GOT3 (cell line): ENCODE results near the gene SUPT6H.
A peak's percentile ranks its signal among the peaks of the same experiment; 100 is the strongest.
"Not testable (repeated sequence)": the region's sequence is repeated elsewhere in the genome, so short reads cannot be mapped to it uniquely, and the experiment has no call there.

Experiments used
- DNase-seq: peaks from one replicate; lab custom pipeline; 2025; ENCODE audit warnings: mixed read lengths; lab: John Stamatoyannopoulos, UW

Gene SUPT6H

GRCh38 chr17:28719021-28719433 lies 57.0 kb downstream of the SUPT6H start:
- no peak for DNase-seq

GRCh38 chr17:28720247-28720996 lies 58.4 kb downstream of the SUPT6H start:
- DNase-seq: no peak

- DNase-seq: not testable (repeated sequence)
Measured at GRCh38 chr17:28720997-28721329, 59.0 kb downstream of the SUPT6H start.

- DNase-seq: no peak
Measured at GRCh38 chr17:28722417-28723158, 60.6 kb downstream of the SUPT6H start.

GRCh38 chr17:28723159-28723835 lies 61.3 kb downstream of the SUPT6H start:
- no peak for DNase-seq

GRCh38 chr17:28723836-28724499 lies 62.0 kb downstream of the SUPT6H start:
- DNase-seq: not testable (repeated sequence)

- DNase-seq: no peak
Measured at GRCh38 chr17:28724500-28725165, 62.6 kb downstream of the SUPT6H start.

- no peak for DNase-seq
Measured at GRCh38 chr17:28725166-28725659, 63.2 kb downstream of the SUPT6H start.

GRCh38 chr17:28725660-28726225 lies 63.7 kb downstream of the SUPT6H start:
- DNase-seq: peak; percentile 53

- DNase-seq: no peak
Measured at GRCh38 chr17:28726226-28726626, 64.2 kb downstream of the SUPT6H start, which contains the start of gene TLCD1. TSS of gene TLCD1 (minus strand) at chr17:28726233. CDS start at chr17:28726097, 136 bp downstream.

- peak; percentile 74 for DNase-seq
Measured at GRCh38 chr17:28726627-28727491, 64.9 kb downstream of the SUPT6H start.

- DNase-seq: peak; percentile 80
Measured at GRCh38 chr17:28728364-28729200, 66.6 kb downstream of the SUPT6H start, which contains the start of gene NEK8. TSS of gene NEK8 (plus strand) at chr17:28728788. CDS start at chr17:28728814, 26 bp downstream.

- no peak for DNase-seq
Measured at GRCh38 chr17:28729950-28730330, 67.9 kb downstream of the SUPT6H start.

GRCh38 chr17:28733346-28733745 lies 71.3 kb downstream of the SUPT6H start:
- no peak for DNase-seq

GRCh38 chr17:28734712-28735241 lies 72.8 kb downstream of the SUPT6H start:
- no peak for DNase-seq

- no peak for DNase-seq
Measured at GRCh38 chr17:28735242-28735722, 73.3 kb downstream of the SUPT6H start.

GRCh38 chr17:28735913-28736769 lies 74.1 kb downstream of the SUPT6H start:
- not testable (repeated sequence) for DNase-seq

GRCh38 chr17:28737316-28737715 lies 75.3 kb downstream of the SUPT6H start:
- DNase-seq: no peak
